Progenitor cell of endocrine pancreas (in vitro differentiated cells): ENCODE results near the gene DLGAP1. TPM values are rescaled to one million over a fixed set of nuclear protein-coding genes. Genes with fewer than 3 reads are reported as not detected.

Experiments
- DNase-seq: peaks from one replicate; pipeline ENCODE4 v3.0.0; 2021; ENCODE audit warnings: low spot score; ENCODE audit not compliant: unreplicated experiment
- H3K27ac Mint-ChIP-seq: 2 replicates; pipeline ENCODE4 v1.8.0; 2021; ENCODE audit warnings: mild to moderate bottlenecking, moderate library complexity, mixed read lengths
- H3K27me3 Mint-ChIP-seq: 2 replicates; pipeline ENCODE4 v1.8.0; 2021; ENCODE audit warnings: mixed read lengths
- H3K36me3 Mint-ChIP-seq: 2 replicates; pipeline ENCODE4 v1.8.0; 2022; ENCODE audit warnings: mixed read lengths; ENCODE audit not compliant: insufficient read depth
- H3K4me1 Mint-ChIP-seq: 2 replicates; pipeline ENCODE4 v1.8.0; 2021; ENCODE audit warnings: low read depth, mixed read lengths
- H3K4me3 Mint-ChIP-seq: 2 replicates; pipeline ENCODE4 v1.8.0; 2021; ENCODE audit warnings: low read depth, mild to moderate bottlenecking, moderate library complexity, mixed read lengths
- H3K9me3 Mint-ChIP-seq: 2 replicates; pipeline ENCODE4 v1.8.0; 2021; ENCODE audit warnings: low read depth, mixed read lengths
- total RNA-seq: library from RNA; stranded (reverse); gene quantifications from 2 replicates; pipeline ENCODE4 v1.2.1, GENCODE V29; 2021
- TF ChIP-seq, protein P1 (sequence below): fragments of 200-600 bp; sonication (generic); IDR thresholded peaks from one replicate; pipeline ENCODE4 v1.5.0; 2021; ENCODE audit warnings: antibody characterized with exemption, mild to moderate bottlenecking; ENCODE audit not compliant: unreplicated experiment

Gene DLGAP1
- total RNA-seq, 1 donor from 2014 or later = 16.7 TPM

DNA sequence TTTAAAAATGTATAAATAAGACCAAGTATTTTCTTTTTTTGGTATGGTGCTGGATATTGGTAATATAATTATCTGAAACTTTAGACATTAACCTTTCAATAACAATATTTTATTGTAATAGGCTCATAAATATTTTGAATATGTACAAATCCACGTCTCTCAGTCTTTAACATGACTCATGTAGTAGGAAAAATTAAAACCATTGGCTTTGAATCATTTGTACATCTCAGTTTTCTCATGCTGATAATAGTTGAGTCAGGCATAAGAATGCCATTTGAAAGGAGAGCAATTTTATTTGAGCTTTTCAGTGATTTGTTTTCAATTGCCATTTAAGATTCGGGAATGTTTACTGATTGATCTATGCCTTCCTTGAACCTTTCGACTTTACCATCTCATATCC, 640.3 kb downstream of the DLGAP1 start:
- TF ChIP-seq, protein P1, sequence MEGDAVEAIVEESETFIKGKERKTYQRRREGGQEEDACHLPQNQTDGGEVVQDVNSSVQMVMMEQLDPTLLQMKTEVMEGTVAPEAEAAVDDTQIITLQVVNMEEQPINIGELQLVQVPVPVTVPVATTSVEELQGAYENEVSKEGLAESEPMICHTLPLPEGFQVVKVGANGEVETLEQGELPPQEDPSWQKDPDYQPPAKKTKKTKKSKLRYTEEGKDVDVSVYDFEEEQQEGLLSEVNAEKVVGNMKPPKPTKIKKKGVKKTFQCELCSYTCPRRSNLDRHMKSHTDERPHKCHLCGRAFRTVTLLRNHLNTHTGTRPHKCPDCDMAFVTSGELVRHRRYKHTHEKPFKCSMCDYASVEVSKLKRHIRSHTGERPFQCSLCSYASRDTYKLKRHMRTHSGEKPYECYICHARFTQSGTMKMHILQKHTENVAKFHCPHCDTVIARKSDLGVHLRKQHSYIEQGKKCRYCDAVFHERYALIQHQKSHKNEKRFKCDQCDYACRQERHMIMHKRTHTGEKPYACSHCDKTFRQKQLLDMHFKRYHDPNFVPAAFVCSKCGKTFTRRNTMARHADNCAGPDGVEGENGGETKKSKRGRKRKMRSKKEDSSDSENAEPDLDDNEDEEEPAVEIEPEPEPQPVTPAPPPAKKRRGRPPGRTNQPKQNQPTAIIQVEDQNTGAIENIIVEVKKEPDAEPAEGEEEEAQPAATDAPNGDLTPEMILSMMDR = no peak
- H3K27ac Mint-ChIP-seq = no peak overlapping the region
- no peak overlapping the region for H3K4me3 Mint-ChIP-seq
- H3K4me1 Mint-ChIP-seq = peaks cover 6% of the 10 kb centered on the region
- no peaks in the 10 kb centered on the region for H3K9me3 Mint-ChIP-seq
- no peaks in the 10 kb centered on the region for H3K27me3 Mint-ChIP-seq
- H3K36me3 Mint-ChIP-seq = peaks cover 4% of the 10 kb centered on the region
- DNase-seq = no peak

DNA sequence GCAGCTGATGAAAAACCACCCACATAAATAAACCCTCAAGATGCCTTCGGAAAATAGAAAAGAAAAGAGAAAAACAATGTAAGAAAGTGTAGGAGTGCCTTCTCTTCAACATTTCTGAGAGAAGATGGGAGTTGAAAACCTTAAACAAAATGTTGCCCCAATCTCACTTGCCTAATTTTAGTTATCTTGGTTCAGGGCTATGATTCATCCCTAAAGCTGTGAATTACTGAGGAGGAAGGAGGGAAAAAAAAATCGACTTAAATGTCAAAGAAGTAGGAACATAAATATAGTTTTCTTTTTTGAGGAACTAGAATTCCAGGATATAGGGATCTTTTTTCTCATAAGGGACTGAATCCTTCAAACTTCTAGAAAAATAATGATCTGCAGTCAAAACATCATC, 644.8 kb downstream of the DLGAP1 start:
- Mint-ChIP-seq H3K27ac (no peak overlapping the region), H3K4me1 (no peaks in the 10 kb centered on the region), H3K4me3 (no peak overlapping the region), H3K9me3 (no peaks in the 10 kb centered on the region), H3K27me3 (no peaks in the 10 kb centered on the region), H3K36me3 (peaks cover 4% of the 10 kb centered on the region)
- TF ChIP-seq, protein P1 = no peak
- DNase-seq = no peak

DNA sequence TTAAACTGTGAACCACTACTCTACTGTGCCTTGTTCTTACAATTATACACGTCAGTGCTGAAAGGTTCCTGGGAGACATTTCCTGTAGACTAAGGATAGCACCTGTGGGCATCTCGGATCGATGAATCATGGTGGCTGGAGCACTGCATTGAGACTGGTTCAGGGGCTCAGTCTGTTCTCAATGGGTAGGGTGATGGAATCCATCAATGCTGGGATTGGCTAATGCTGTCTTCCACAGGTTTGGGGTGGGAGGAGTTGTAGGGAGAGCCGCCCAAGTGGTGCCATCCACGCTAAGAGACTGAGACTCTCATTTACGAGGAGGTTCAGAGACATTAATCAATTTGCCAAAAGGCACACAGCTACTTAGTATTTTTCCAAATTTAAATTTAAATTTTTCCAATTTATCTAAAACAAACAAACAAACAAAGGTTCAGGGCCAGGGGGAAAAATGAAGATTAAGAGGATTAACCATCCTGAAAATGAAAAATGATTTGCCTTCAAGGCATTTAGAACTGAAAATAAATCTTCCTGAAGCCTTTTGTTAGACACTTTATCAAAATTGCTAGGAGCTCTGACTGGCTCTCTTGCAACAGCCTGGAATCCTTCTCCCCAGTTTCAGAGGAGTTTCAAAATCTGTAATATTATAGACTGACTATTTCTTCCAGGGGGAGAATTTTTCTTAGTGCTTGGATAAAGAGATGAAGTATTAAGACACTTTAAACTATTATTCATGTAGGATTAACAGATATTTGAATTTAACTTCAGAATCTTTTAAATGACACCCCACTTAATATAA, 645.9 kb downstream of the DLGAP1 start:
- Mint-ChIP-seq H3K27me3 (no peaks in the 10 kb centered on the region), H3K36me3 (peaks cover 4% of the 10 kb centered on the region)
- no peak for DNase-seq

DNA sequence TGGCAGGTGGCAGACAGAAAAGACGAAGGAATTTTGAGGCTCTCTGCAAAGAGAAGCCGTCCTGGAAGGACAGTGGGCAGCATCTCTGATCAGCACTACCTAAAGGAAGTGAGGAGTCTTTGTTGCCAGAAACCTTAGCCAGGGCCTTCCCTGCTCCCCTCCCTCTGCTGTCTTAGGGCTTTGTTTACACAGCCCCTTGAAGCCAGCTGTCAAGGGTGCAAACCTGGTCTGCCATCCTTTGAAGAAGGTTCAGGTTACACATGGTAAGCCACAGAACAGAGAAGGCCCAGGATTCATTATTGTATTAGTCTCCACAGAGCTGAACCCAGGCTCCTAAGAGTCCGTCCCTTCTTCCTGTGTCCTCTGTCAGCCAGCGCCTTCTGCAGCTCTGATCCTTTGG, 648.5 kb downstream of the DLGAP1 start:
- Mint-ChIP-seq H3K4me1 (no peaks in the 10 kb centered on the region), H3K27me3 (no peaks in the 10 kb centered on the region), H3K36me3 (no peaks in the 10 kb centered on the region), H3K9me3 (no peaks in the 10 kb centered on the region), H3K27ac (no peak overlapping the region), H3K4me3 (no peak overlapping the region)
- TF ChIP-seq, protein P1 = no peak
- no peak for DNase-seq

More for the DNA sequence above, 645.9 kb downstream of the DLGAP1 start:
- Mint-ChIP-seq H3K4me3 (no peak overlapping the region), H3K9me3 (no peaks in the 10 kb centered on the region), H3K4me1 (no peaks in the 10 kb centered on the region), H3K27ac (no peak overlapping the region)
- TF ChIP-seq, protein P1 = no peak

DNA sequence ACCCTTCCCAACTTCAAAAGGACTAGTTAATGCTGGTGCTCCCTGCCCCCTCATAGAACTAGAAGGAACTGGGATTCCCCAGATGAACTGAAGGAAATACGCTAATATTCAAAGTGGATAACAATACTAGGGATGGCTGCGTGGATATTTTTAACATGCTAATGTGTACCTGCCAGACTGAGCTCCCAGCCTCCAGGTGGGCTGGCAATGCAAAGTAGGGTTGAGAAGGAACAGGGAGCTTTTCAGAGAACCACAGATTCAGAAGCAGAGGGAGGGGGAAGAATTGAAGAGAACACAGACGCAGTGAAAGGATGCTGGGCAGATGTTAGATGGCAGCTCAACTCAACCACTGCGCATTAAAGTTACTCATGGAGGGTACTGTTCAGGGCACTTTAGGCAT, 650.8 kb downstream of the DLGAP1 start:
- H3K4me3 Mint-ChIP-seq = no peak overlapping the region
- H3K4me1 Mint-ChIP-seq = peaks cover 6% of the 10 kb centered on the region
- no peaks in the 10 kb centered on the region for H3K27me3 Mint-ChIP-seq
- H3K36me3 Mint-ChIP-seq = no peaks in the 10 kb centered on the region
- DNase-seq = no peak
- no peaks in the 10 kb centered on the region for H3K9me3 Mint-ChIP-seq
- TF ChIP-seq, protein P1 = no peak
- H3K27ac Mint-ChIP-seq = no peak overlapping the region
